GM06990 (cell line): Measurements from ENCODE around the gene RRAGA.
A peak's percentile ranks its signal among the peaks of the same experiment; 100 is the strongest.

Experiments used
- DNase-seq: peaks from one replicate; pipeline ENCODE4 v3.0.0-alpha.2; 2011; ENCODE audit not compliant: insufficient read length; ENCODE audit errors: extremely low read depth
- H3K27me3 ChIP-seq: replicated peaks from 2 replicates; pipeline ENCODE4 v1.6.0; 2011; ENCODE audit warnings: low read length; ENCODE audit not compliant: control insufficient read depth, insufficient read depth
- H3K36me3 ChIP-seq: 2 replicates; pipeline ENCODE4 v1.5.1; 2011; ENCODE audit warnings: low read length; ENCODE audit not compliant: control insufficient read depth, insufficient read depth
- H3K4me3 ChIP-seq: replicated peaks from 2 replicates; pipeline ENCODE4 v1.5.1; 2011; ENCODE audit warnings: low read depth, mild to moderate bottlenecking, control low read depth, low read length
- CTCF ChIP-seq: IDR thresholded peaks from 2 replicates; pipeline ENCODE4 v1.5.1; 2011; ENCODE audit warnings: low read length, control low read depth, mild to moderate bottlenecking, inconsistent platforms; ENCODE audit not compliant: insufficient read depth, poor library complexity, severe bottlenecking

The RRAGA gene

GRCh38 chr9:19032406-19032805 is 16.8 kb upstream of the RRAGA start:
- no peak for DNase-seq
- no peak for TF ChIP-seq CTCF

GRCh38 chr9:19033015-19033414 is 16.2 kb upstream of the RRAGA start, which contains the start of gene SAXO1:
SAXO1 (minus strand) TSS chr9:19033209; CDS start chr9:19032908, 301 bp downstream.
- no peaks in the 10 kb centered on the region for H3K36me3 ChIP-seq
- H3K27me3 ChIP-seq = no peaks in the 10 kb centered on the region
- no peak for DNase-seq
- TF ChIP-seq CTCF = no peak
- H3K4me3 ChIP-seq = no peak within 1 kb of the TSS

More at GRCh38 chr9:19032406-19032805, 16.8 kb upstream of the RRAGA start:
- no peaks in the 10 kb centered on the region for H3K36me3 ChIP-seq
- H3K4me3 ChIP-seq = no peak overlapping the region
- no peaks in the 10 kb centered on the region for H3K27me3 ChIP-seq

DNA sequence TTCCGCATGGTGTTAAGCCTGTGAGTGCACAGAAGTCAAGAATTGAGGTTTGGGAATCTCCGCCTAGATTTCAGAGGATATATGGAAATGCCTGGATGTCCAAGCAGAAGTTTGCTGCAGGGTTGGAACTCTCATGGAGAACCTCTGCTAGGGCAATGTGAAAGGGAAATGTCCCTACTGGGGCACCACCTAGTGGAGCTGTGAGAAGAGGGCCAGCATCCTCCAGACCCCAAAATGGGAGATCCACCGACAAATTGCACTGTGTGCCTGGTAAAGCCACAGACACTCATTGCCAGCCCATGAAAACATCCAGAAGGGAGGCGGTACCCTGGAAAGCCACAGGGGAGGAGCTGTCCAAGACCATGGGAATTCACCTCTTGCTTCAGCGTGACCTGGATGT is 12.6 kb upstream of the RRAGA start:
- Histone ChIP-seq H3K27me3 (no peaks in the 10 kb centered on the region), H3K4me3 (no peak overlapping the region), H3K36me3 (no peaks in the 10 kb centered on the region)
- TF ChIP-seq CTCF = no peak
- no peak for DNase-seq

GRCh38 chr9:19049917-19050636 is 850 bp downstream of the RRAGA start:
- no peaks in the 10 kb centered on the region for H3K36me3 ChIP-seq
- DNase-seq = no peak
- peak overlapping the region; percentile 99 for H3K4me3 ChIP-seq
- no peaks in the 10 kb centered on the region for H3K27me3 ChIP-seq
- no peak for TF ChIP-seq CTCF

DNA sequence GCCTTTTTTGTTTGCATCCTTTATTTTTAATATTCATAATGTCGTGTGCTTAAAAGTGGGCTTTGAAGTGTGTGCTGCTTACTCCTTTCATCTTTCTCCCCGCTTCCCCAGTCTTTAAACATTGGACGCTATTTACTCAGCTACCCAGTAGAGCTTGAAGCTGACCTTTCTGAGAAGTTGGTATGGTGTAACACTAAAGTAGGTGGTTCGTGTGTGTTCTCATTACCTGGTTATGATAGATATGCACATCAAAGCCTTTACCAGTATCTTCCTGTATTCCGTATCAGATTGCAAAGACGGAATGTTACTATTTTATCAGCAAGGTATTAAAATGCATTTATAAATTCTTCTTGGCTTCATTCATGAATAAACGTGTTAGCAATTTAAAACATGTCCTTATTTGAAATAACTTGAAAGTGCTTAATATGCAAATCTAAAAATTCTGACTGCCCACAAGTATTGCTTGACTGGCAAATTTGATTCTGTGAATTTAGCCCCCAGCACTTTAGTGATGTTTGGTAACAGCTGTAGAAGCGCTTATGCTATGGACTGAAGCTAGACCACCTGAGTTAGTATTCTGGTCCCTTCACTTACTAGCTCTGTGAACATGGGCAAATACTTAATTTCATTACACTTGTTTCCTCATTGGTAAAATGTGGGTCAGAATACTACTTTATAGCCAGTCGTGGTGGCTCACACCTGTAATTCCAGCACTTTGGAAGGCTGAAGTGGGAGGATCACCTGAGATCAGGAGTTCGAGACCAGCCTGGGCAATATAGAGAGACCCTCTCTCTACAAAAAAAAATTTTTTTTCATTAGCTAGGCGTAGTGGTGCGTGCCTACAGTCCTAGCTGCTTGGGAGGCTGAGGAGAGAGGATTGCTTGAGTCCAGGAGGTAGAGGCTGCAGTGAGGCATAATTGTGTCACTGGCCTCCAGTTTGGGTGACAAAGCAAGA is 1.7 kb downstream of the RRAGA start:
- Histone ChIP-seq H3K4me3 (peak overlapping the region; percentile 99), H3K36me3 (no peaks in the 10 kb centered on the region), H3K27me3 (no peaks in the 10 kb centered on the region)
- no peak for DNase-seq
- no peak for TF ChIP-seq CTCF
